ENCODE measurements around the gene GJA1. TPM values are rescaled to one million over a fixed set of nuclear protein-coding genes. Genes with fewer than 3 reads are reported as not detected.

GJA1 gene
- total and polyA plus RNA-seq, 2 of the 4 experiments (the other 2 are of a cell fraction): 180 to 323 TPM

DNA sequence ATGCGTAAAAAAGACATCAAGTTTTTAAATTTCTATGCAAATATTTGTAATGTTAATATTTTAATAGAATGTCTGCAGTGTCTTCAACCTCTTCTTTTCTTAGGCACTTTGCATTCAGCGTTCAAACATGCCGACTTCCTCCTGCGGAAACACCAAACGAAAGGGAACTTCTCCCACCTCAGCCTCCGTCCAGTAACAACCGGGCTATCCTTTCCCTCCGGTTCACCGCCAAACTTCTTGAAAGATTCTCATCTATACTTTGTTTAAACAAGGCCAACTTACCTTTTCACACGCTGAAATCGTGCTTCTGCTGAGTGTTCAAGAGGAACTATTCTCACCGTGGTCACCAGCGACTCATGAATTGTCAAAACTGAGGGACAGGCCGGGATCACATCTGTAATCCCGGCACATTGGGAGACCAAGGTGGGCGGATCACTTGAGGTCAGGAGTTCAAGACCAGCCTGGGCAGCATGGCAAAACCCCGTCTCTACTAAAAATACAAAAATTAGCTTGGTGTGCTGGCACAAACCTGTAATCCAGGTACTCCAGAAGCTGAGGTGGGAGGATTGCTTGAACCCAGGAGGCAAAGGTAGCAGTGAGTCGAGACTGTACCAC is 44.8 kb downstream of the GJA1 start:
- WGBS, 2 experiments (ENCODE audit: extremely low coverage in 2 of 2, insufficient read length in 1 of 2): 97% methylated on average over 5 of the region's 18 CpGs; no CpG with 5 or more reads in 1 of the 2 experiments
- H2BK15ac ChIP-seq (ENCODE audit: low read depth, low read length): peak overlapping the region; percentile 64; the same call in 1 of the 3 replicates
- H3K9me1 ChIP-seq (ENCODE audit: insufficient read depth, low read length): no peaks in the 10 kb centered on the region
- no peaks in the 10 kb centered on the region for H3K36me3 ChIP-seq (ENCODE audit: control insufficient read depth, insufficient read depth, low read length)
- ChIA-PET CTCF (no interaction called here), POLR2A (ENCODE audit: unreplicated experiment) (no interaction called here)
- H4K91ac ChIP-seq (ENCODE audit: insufficient read depth, low read depth, low read length): no peak overlapping the region; the same call in 1 of the 2 replicates
- peak overlapping the region; percentile 59; the same call in 1 of the 2 replicates for H3K4ac ChIP-seq (ENCODE audit: low read depth, low read length)
- H2BK20ac ChIP-seq (ENCODE audit: low read depth, low read length): peak overlapping the region; percentile 9; the same call in 1 of the 2 replicates
- no peak overlapping the region for H2AK5ac ChIP-seq (ENCODE audit: low read depth, low read length)
- no peak overlapping the region for H3K9ac ChIP-seq (ENCODE audit: low read depth, low read length)
- H3K18ac ChIP-seq (ENCODE audit: low read depth, low read length): no peak overlapping the region
- no TSS peak for BruUV-seq (replicated peaks)
- dilution Hi-C loops (cut with HindIII; ENCODE audit: low sequenced_read_pairs, unreplicated experiment) (no loop called here), in situ Hi-C loops (cut with MboI; ENCODE audit: low sequenced_read_pairs) (no loop called here), intact Hi-C loops (cut with micrococcal nuclease) (no loop called here)
- H3K23ac ChIP-seq (ENCODE audit: low read depth, low read length): no peak overlapping the region
- no peaks in the 10 kb centered on the region for H3K79me1 ChIP-seq (ENCODE audit: low read depth in 1 of 2, low read length in 2 of 2)
- no peaks in the 10 kb centered on the region for H4K20me1 ChIP-seq (ENCODE audit: insufficient read depth, low read length)
- H3K9me3 ChIP-seq (ENCODE audit: control insufficient read depth, insufficient read depth, low read length): no peaks in the 10 kb centered on the region
- H4K5ac ChIP-seq (ENCODE audit: low read depth, low read length): no peak overlapping the region; the same call in 1 of the 2 replicates
- no peak overlapping the region for H2BK120ac ChIP-seq (ENCODE audit: low read depth, low read length)
- H2AFZ ChIP-seq (replicated peaks; ENCODE audit: low read length, poor library complexity): no peak overlapping the region
- H3K4me3 ChIP-seq (ENCODE audit: insufficient read depth, low read depth, low read length): no peak overlapping the region
- H3K27ac ChIP-seq (ENCODE audit: insufficient read depth, low read length): no peak overlapping the region
- ATAC-seq (ENCODE audit: low read depth) (no peak), DNase-seq (no peak)
- H3K4me1 ChIP-seq (ENCODE audit: control insufficient read depth, insufficient read depth, low read length): peaks cover 2% of the 10 kb centered on the region; the same call in 1 of the 2 replicates
- no peak overlapping the region for H3K4me2 ChIP-seq (ENCODE audit: low read depth, low read length)
- no peak overlapping the region for H3K56ac ChIP-seq (ENCODE audit: extremely low read depth, insufficient read depth, low read length)
- H4K8ac ChIP-seq (ENCODE audit: low read depth in 2 of 2, low read length in 2 of 2): no peak overlapping the region
- H3K27me3 ChIP-seq (ENCODE audit: control insufficient read depth, insufficient read depth, low read length): no peaks in the 10 kb centered on the region
- 0 out of 2 replicates have a peak overlapping the region, but pooled peaks have one; percentile 48 for H3K14ac ChIP-seq (replicated peaks; ENCODE audit: low read depth, low read length)
- H2AK9ac ChIP-seq (replicated peaks; ENCODE audit: low read depth, low read length, poor library complexity): no peak overlapping the region
- TF ChIP-seq MAZ (IDR thresholded peaks at IDR 0.05; ENCODE audit: borderline replicate concordance, low read depth, low read length) (no peak), FOS (IDR thresholded peaks at IDR 0.05; ENCODE audit: low read depth, low read length) (no peak), CEBPB (IDR thresholded peaks at IDR 0.05; ENCODE audit: low read depth, low read length) (no peak), MXI1 (IDR thresholded peaks at IDR 0.05; ENCODE audit: borderline replicate concordance, low read depth, low read length) (no peak), CHD1 (IDR thresholded peaks at IDR 0.05; ENCODE audit: low read depth, low read length) (no peak), NFE2L2 (IDR thresholded peaks at IDR 0.05; ENCODE audit: low read depth, low read length) (no peak), RCOR1 (IDR thresholded peaks at IDR 0.05; ENCODE audit: insufficient replicate concordance, low read length) (no peak), BHLHE40 (IDR thresholded peaks at IDR 0.05; ENCODE audit: low read depth, low read length) (no peak), SMC3 (IDR thresholded peaks at IDR 0.05; ENCODE audit: low read depth, low read length) (no peak), MAFK (IDR thresholded peaks at IDR 0.05; ENCODE audit: low read depth, low read length) (no peak), RAD21 (IDR thresholded peaks at IDR 0.05; ENCODE audit: low read length) (no peak), POLR2A (IDR thresholded peaks at IDR 0.05; ENCODE audit: low read depth, low read length) (no peak), RFX5 (IDR thresholded peaks at IDR 0.05; ENCODE audit: low read depth, low read length) (no peak)
- TF ChIP-seq, protein P1, sequence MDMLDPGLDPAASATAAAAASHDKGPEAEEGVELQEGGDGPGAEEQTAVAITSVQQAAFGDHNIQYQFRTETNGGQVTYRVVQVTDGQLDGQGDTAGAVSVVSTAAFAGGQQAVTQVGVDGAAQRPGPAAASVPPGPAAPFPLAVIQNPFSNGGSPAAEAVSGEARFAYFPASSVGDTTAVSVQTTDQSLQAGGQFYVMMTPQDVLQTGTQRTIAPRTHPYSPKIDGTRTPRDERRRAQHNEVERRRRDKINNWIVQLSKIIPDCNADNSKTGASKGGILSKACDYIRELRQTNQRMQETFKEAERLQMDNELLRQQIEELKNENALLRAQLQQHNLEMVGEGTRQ (IDR thresholded peaks at IDR 0.05; ENCODE audit: low read depth, low read length): no peak
- TF ChIP-seq, protein P2, sequence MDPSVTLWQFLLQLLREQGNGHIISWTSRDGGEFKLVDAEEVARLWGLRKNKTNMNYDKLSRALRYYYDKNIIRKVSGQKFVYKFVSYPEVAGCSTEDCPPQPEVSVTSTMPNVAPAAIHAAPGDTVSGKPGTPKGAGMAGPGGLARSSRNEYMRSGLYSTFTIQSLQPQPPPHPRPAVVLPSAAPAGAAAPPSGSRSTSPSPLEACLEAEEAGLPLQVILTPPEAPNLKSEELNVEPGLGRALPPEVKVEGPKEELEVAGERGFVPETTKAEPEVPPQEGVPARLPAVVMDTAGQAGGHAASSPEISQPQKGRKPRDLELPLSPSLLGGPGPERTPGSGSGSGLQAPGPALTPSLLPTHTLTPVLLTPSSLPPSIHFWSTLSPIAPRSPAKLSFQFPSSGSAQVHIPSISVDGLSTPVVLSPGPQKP (IDR thresholded peaks at IDR 0.05; ENCODE audit: borderline replicate concordance, low read depth, low read length): no peak
- TF ChIP-seq, protein P3, sequence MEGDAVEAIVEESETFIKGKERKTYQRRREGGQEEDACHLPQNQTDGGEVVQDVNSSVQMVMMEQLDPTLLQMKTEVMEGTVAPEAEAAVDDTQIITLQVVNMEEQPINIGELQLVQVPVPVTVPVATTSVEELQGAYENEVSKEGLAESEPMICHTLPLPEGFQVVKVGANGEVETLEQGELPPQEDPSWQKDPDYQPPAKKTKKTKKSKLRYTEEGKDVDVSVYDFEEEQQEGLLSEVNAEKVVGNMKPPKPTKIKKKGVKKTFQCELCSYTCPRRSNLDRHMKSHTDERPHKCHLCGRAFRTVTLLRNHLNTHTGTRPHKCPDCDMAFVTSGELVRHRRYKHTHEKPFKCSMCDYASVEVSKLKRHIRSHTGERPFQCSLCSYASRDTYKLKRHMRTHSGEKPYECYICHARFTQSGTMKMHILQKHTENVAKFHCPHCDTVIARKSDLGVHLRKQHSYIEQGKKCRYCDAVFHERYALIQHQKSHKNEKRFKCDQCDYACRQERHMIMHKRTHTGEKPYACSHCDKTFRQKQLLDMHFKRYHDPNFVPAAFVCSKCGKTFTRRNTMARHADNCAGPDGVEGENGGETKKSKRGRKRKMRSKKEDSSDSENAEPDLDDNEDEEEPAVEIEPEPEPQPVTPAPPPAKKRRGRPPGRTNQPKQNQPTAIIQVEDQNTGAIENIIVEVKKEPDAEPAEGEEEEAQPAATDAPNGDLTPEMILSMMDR (conservative IDR thresholded peaks at IDR 0.05; ENCODE audit: low read depth, low read length): no peak
- no peak overlapping the region for H2BK5ac ChIP-seq (ENCODE audit: low read depth, low read length, poor library complexity, severe bottlenecking)

Measured in IMR-90 (cell line).